GM21360 (cell line): Measurements from ENCODE around the gene TSPAN14.

Experiments used
- ATAC-seq: cut with Tn5 transposase; IDR thresholded peaks from one replicate; pipeline ENCODE4 v1.9.1; 2021; ENCODE audit warnings: mild to moderate bottlenecking, moderate library complexity; ENCODE audit not compliant: unreplicated experiment

Gene TSPAN14

DNA sequence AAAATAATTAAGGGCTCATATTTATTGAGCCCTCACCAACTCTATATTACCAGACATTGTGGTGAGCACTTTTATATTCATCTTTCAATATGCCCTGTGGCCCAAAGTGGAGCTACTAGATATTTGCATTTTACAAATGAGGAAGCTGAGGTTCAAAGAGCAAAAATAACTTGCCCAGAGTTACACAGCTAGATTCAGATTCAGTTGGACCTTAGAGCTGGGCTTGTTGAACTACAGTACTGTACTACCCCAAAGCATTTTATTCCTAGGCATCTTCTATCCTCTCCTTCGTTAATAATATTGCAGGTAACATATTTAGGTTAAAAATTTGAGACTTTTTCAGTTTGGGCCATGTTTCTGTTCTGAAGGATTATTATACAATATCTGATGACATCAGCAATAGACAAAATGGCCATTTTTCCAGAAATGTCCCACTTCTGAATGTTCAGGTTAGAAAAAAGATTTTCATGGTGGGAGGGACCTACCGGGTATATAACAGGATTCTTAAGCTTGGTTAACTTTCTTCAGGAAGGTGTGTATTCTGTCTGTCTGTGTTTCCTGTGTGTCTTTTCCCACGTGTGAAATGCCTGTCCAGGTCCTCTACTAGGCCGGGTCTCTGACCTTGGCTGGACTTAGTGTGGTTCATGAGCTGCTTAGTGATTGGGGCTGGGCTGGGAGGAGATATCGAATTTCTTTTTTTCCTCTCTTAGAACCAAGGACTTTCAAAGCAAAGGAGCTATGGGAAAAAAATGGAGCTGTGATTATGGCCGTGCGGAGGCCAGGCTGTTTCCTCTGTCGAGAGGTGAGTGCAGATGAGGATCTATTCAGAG is 32.2 kb upstream of the TSPAN14 start:
- peak; percentile 96 for ATAC-seq

DNA sequence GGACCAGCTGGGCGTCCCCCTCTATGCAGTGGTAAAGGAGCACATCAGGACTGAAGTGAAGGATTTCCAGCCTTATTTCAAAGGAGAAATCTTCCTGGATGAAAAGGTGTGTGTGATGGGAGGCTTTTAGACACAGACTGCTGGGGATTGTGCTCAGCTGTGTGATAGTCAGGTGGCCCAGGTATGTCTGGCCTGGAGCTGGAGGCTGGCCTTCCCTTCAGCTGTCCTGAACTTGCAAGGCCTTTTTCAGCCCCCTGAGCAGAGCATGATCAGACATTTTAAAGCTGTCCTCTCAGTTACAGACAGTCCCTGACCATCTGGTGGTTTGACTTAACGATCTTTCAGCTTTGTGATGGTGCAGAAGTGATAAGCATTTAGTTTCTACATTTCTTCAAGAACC is 28.2 kb upstream of the TSPAN14 start:
- ATAC-seq = no peak

DNA sequence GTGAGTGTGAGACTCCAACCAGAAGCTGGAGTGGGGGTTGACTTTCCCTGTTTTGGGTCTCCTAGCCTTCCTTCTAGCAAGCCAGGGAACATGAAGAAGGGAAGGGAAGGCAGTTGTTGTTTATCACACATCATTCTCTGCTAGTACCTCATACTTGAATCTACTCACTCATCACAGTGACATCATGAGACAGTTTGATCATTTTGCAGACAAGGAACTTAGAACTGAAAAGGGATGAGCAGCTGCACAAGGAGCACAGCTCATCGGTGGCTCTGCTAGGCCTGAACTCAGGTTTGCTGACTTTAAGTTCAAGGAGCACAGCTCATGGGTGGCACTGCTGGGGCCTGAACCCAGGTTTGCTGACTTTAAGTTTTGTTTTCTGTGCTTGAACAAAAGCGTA is 26.6 kb upstream of the TSPAN14 start:
- ATAC-seq = no peak

DNA sequence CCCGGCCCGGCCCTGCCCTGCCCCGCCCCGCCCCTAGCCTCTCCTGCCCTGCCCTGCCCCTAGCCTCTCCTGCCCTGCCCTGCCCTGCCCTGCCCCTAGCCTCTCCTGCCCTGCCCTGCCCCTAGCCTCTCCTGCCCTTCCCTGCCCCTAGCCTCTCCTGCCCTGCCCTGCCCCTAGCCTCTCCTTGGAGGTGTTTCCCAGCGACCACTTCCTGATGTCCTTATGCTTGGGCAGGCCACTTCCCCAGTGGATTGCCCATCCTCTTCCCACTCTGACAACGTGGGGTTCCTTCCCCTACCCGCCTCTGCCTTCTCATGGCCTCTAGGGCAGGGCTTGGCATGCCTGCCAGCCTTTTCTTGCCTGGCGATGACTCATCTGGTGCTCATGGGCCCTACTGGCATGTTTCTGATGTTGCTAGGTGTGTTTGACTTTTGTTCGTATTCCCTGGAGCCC is 24.6 kb upstream of the TSPAN14 start:
- no peak for ATAC-seq

DNA sequence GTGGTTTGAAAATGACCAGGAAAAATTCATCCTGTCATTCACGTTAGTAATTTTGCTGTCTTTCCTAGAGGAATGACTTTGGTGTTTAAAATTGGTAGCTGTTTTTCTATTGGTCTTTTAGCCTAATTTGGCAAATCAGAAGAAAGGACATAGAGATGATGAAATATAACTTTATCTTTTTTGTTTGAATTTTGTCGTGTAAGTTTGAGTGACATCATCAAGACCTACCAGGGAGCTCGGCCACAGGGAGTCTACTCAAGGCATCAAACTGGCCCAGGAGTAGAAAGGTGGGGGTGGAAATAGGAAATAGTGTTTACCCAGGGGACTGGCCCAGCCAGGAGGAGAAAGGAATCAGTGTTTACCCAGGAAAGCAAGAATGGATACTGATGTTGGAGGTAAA is 21.0 kb upstream of the TSPAN14 start:
- ATAC-seq = no peak

DNA sequence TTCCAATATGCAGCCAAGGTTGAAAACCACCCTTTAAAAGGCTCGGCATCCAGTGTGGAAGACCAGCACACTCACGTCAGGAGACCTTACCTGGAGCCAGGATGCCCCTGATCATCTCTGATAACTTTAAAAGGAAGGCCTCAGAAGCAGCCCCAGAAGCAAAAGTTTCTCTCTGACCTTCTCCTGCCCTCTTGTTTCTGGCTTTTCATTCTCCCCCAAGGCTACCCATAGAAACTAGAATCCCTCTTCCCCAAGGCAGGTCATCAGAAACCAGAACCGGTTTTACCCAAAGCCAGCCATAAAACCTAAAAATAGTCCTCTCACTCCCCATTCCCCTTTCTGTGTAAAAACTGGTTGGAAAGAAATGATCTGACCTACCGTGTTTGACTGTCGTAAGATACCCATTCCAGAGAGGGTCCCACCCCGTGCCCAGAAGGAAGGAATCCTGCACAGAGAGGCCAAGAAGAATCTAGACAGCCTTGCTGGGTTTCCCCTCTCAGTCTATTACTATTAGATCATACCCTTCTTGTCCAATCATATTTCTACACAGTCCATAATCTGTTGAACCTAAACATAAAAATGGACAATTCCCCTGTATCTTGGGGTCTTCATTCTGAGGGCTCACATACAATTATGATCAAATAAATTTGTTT is 17.5 kb upstream of the TSPAN14 start:
- ATAC-seq = no peak

DNA sequence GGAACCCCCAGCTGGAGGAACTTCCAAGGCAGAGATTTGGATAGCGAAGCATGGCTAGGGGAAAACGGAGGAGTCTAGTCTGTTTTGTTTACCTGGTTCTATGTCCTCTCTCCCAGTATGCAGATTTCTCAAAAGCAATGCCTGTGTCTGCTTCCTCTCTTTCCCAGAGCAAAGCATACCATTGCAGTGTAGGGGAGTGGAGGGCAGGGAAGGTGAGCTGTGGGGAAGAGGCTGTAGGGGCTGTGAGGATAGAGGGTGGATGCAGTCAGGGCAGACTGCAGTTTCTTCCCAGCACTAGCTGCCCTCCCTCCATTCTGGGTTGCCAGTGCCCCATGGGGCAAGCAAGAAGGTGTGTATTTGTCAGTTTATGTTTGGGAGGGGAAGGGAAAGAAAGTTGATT is 16.9 kb upstream of the TSPAN14 start:
- ATAC-seq = no peak

DNA sequence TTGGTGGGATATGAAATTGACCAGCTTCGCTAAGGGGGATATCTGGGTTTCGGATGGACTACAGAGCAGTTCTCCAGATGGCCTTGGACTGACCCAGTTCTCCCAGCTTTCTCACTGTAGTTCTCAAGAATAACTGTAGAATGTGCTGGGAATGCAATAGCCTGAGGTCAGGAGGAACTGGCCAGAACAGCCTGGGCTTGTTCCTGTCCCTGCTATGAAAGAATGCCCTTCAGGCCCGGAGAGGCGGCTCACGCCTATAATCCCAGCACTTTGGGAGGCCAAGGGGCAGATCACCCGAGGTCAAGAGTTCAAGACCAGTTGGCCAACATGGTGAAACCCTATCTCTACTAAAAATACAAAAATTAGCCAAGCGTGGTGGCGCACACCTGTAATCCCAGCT is 12.3 kb upstream of the TSPAN14 start:
- no peak for ATAC-seq

DNA sequence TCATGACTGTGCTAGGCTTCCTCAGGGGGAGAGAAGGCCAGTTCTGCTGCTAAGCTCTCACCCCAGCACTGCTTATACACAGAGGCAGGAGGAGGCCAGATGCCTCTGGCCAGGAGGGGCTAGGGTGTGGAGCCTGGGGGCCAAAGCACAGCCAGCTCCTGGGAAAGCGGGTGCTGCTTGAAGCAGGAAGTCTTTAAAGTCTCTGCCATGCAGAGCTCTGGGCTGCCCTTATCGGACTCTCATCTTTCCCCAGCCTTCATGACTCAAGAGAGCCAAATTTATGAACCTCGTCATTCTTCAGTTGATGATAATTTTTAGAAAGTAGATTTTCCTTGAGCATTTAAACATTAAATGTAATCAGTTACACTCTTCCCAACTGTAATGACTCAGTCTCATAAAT is 11.2 kb upstream of the TSPAN14 start:
- no peak for ATAC-seq

DNA sequence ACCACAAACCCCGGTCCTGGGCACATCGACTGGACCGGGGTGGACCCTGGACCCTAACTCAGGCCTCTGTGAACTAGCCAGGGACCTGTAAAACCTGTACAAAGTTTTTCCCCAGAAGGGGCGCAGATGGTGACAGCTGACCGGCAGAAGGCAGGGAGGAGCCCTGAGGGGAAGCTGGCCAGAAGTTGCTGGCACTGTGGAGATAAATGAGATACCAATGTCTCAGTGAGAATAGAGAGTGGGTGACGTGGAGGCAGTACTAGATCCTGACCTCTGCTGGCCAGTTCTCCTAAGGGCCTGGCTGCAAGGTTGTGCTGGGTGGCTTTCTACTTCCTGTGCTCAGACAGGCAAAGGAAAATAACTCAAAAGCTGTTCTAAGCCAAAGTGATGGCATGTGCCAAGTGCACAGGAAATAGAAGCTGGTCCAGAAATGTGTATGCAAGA is 10.6 kb upstream of the TSPAN14 start:
- no peak for ATAC-seq

DNA sequence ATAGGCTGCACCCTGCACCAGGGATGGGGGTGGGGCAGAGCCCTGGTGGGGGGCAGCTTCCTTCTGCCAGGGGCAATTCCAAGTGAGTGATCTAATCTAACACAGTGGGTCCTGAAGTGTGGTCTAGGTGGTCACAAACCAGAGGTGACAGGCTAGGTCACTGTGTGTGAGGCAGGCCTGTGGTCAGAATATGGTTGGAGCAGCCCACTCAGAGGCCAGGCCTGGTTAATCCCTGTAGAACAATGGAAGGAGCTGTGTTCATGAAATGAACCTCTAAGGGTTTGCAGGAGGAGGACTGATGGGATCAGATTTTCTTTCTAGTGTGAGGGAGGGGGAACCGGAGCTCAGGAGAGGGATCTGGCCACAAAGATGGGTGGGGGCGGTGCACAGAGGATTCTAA is 10.0 kb upstream of the TSPAN14 start:
- ATAC-seq = no peak

DNA sequence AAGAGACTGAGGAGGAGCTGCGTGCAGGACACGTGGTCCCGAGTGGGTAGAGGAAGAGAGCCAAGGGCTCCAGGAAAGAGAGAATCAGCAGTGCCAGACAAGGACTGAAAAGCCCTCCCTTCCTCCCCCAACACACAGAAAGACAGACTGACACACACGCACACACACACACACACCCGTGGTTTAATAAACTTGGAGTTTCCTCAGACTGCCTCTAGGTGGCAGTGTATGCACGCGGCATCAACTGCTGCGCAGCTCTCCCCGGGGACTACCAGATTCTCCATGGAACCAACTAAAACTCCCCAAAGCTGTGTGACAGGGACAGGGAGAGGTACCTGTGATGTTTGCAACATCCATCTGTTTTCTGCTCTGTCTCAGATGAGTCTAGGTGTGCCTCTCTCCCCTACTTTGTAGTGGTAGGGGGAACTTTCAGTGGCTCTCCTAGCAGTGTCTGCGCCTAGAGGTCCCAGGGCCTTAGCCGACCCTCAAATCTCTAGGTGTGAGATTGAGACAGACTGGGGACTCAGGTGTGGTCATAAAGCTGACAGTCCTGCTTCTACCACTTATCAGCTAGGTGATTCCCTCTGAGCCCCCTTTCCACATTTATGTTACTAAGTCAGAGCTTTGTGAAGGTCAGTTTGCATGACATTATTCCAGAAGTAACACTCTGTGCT is 9.3 kb upstream of the TSPAN14 start:
- ATAC-seq = peak; percentile 55

DNA sequence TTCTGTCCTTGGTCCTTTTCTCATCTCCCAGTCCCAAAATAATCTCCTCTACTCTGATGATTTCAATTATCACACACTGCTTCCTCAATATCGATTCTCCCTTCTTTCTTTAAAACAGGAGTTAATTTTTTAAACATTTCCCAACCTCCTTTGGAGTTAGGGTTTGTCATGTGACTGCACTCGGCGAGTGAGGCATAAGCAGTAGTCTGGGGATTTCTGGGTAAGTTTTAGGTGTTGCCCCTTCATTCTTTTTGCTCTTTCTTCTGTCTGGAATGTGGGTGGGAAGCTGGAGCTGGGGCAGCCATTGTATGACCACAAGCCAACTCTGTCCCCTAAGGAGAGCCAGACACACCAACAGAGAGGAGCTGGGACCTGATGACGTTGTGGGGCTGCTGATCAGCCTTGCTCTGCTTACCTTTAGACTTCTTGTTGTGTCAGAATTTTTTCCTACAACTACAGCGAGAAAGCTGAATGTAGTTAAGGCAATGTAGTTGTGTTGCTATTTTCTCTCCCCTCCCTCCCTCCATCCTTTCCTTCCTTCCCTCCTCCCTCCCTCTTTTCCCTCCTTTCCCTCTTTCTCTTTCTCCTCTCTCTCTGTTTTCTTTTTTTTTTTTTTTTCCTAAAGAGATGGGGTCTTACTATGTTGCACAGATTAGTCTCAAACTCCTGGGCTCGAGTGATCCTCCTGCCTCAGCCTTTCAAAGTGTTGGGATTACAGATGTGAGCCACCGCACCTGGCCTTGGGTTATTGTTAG is 6.5 kb upstream of the TSPAN14 start:
- ATAC-seq = no peak

DNA sequence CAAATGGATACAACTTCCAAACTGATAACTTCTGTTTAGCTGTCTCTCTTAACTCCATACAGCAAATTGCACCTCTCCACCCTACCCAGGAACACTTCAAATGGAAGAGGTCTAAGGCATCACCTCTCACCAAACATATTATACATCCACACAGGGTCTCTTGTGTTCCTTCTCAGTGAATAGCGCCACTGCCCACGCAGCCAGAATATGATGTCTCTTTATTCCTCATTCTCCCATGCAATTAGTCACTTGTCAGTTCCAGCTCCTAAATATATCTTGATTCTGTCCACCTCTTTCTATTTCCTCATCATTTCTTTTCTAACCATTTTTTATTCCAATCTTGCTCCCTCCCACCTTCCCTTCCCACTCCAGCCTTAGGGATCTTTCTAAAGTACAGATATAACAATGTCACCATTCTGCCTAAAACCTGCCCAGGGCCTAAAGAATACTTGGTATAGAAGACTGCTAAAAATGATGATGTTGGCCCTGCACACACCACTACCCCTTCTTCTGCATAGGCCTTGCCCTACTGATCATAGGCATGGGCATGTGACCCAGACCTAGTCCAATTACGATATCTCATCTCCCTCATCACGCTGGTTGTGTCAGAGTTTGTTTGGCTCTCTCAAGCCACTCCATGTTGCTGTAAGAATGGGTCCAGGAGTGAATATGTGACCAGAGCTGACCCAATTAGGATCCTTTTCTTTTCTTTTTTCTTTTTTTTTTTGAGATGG is 5.7 kb upstream of the TSPAN14 start:
- no peak for ATAC-seq

DNA sequence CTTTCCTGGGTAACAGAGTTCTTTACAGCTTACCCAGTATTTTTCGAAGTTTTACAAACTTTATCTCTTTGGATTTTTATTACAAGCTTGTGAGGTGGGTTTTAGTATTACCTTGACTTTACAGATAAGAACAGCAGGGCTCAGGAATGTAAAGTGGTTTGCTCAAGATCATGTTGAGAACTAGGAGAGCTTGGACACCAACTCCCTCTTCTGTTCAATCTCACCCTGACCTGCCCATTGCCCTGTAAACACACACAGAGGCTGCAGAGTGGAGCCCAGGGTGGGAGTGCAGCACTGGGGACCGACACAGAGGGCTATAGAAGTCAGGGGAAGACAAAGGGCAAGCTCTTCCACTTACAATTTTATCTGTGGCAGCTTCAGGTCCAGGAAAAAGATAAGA is 4.6 kb upstream of the TSPAN14 start:
- ATAC-seq = no peak

DNA sequence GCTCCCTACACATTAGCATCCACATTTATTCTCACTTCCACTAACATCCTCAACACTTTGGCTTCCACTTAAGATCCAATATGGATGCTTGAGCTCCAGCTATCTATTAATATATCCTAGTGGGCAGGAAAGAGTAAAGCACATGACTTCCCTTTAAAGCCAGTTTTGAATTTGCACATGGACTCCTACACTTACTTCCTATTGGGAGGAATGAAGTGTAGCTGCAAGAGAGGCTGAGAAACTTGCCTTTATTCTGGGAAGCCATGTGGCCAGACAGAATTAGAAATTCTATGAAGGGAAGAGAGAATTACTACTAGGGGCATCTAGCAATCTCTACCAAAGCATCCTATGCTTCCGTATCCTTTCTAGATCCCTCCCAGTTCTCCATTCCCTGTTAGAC is 3.0 kb upstream of the TSPAN14 start:
- no peak for ATAC-seq

DNA sequence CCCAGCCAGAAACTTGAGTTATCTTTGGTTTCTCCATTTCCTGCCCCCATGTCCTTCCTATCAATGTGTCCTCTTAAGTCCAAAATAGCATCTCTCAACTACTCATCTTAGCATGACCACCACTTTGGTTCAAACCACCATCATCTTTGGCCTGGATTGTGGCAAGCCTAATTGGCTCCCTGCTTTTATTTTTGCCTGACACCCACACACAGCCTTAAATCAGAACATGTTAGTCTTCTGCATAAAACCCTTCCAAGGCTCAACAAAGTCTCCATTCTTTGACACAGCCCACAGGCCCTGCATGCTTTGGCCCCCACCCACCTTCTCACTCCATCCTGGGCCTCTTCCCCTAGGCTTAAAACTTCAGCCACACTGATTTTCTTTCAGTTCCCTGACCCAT is 2.0 kb upstream of the TSPAN14 start:
- no peak for ATAC-seq

DNA sequence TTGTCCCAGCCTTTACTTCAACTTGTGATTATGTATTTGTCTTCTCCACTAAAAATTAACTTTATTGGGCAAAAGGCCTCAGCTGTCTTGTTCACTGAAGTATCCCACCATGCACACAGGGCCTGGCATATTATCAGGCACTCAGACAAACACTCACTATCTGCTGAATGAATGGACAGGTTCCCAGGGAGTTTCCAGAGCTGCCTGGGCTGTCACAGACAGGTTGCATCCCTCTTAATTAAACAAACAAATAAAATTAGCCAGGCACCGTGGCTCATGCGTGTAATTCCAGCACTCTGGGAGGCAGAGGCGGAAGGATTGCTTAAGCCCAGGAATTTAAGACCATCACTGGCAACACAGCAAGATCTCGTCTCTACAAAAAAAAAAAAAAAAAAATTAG is 1.5 kb upstream of the TSPAN14 start:
- ATAC-seq = no peak

DNA sequence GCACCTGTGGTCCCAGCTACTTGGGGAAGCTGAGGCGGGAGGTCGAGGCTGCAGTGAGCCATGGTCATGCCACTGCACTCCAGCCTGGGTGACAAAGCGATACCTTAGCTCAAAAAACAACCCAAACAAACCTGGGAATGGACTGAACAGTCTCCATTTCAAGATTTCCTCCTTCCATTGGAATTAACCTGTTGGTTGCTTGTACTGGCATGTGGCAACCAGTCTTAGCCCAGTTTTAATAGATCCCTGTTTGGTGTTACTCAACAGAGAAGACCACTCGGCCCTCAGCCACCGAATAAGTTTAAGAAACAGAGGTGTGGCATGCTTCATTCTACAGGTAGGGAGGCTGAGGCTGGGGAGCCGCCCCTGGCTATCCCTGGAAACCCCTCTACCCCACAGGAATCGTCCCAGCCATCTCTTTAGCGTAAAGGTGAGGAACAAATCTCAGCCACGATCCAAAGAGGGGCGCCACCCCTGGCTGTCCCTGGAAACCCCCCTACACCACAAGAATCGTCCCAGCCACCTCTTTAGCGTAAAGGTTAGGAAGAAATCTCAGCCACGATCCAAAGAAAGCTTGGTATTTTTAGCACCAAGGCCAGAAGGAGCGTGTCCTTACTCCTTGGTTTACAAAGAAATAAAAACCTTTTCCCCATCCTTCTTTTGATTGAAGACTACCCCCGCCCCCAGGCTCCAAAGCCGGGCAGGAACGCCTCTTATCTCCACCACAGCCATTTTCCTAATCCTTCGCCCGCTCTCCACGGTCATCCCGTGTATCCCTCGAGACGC is 861 bp upstream of the TSPAN14 start:
- ATAC-seq = no peak
